HG03575 (cell line): ENCODE measurements around the gene HNRNPAB.

Source experiments
- ATAC-seq: cut with Tn5 transposase; IDR thresholded peaks from one replicate; pipeline ENCODE4 v1.9.1; 2021; ENCODE audit not compliant: unreplicated experiment, insufficient number of reproducible peaks, low FRiP score; ENCODE audit errors: extremely low read depth

Gene HNRNPAB

GRCh38 chr5:178209334-178210072 lies 5.2 kb downstream of the HNRNPAB start:
- no peak for ATAC-seq

- no peak for ATAC-seq
Measured at GRCh38 chr5:178210073-178210535, 5.8 kb downstream of the HNRNPAB start.

GRCh38 chr5:178210686-178211085 lies 6.4 kb downstream of the HNRNPAB start:
- ATAC-seq = no peak

DNA sequence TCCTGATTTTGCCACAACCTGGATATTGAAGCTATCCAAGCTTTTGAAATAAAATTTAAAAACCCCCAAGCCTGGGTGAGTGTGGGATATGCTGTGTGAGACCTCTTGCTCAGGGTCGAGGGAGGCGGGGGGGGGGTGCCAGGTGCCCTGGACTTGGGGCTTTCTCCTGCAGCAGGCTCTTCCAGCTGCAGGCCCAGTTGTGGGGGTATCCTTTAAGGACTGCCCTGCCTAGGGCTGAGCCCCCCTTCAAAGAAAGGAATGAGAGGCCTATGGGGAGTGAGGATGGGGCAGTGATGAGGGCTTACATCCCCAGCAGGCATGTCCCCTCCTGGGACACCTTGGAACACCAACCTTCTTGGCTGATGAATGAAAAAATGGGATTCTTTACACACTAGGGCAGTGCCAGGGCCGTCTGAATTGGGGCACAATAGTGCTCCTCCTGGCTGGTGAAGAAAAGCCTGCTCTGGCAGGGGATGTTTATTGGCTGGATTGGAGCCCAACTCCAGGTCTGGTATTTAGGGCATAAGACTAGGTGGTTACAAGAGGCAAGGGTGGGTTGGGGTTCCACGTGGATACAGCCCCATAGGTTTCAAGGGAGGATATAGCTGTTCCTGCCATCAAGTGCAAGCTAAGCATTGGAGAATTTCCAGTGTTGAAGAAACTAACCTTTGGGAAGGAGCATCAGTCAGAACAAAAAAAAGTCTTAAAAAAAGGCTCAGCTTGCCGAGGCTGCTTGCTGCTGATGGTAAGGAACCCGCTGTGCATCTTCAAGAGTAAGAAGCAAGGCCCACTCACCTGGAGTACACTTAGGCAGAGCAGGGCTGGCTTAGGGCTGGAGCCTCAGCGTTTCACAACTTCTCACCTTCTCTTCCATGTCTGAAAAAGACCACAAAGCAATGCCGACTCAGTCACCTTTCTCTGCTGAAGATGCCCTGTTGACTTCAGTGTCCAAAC lies 7.0 kb downstream of the HNRNPAB start:
- no peak for ATAC-seq

- no peak for ATAC-seq
Measured at GRCh38 chr5:178212241-178213002, 8.1 kb downstream of the HNRNPAB start.

DNA sequence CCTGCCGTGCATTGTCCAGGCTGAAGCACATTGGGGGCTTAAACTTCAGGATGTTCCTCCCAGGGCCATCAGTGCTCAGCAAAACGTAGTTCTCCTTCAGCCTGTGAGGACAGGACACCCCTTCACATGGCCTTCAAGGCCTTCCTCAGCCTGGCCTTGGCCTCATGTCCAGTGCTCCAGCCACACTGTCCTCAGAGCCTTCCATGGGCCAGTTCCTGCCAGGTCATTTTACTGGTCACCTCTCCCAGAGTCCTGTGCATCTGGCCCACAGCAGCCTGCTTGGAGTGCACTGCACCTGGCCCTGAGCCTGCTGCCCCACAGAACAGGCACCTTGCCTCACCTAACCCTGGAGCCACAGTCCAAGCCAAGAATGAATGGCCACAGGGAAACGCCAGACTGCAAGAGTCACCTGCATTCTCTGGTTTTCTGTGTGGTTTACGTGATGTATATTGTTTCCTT lies 8.7 kb downstream of the HNRNPAB start:
- ATAC-seq = no peak

- ATAC-seq = no peak
Measured at GRCh38 chr5:178213748-178214151, 9.4 kb downstream of the HNRNPAB start.

DNA sequence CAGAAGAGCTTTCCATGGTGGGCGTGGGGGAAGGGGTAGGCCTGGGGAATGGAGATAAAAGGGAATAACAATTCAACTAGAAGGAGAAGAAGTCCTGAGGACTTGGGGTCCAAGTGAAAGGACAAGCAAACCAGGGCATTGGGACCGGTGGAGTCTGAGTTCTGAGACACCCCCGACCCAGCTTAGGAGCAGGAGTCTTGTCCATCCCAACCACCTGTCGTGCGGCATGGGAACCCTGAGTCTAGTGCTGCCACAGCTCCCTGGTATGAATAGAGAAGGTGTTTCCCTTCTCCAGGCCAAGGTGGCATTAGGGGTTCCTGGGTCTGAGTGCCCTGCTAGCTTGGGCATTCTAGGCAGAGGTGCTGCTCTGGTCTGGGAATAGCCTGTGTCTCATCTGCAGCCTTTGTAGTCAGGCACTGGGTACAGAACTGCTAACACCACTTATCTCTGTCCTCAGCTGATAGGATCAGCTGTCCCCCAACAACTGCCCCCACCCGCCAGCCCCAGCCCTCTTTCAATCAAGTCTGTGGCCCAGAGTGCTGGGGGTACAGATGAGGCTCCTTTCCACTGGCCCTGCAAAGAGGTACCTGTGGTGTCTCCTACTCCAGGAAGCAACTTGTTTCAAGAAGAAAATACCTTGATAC lies 9.9 kb downstream of the HNRNPAB start:
- no peak for ATAC-seq

DNA sequence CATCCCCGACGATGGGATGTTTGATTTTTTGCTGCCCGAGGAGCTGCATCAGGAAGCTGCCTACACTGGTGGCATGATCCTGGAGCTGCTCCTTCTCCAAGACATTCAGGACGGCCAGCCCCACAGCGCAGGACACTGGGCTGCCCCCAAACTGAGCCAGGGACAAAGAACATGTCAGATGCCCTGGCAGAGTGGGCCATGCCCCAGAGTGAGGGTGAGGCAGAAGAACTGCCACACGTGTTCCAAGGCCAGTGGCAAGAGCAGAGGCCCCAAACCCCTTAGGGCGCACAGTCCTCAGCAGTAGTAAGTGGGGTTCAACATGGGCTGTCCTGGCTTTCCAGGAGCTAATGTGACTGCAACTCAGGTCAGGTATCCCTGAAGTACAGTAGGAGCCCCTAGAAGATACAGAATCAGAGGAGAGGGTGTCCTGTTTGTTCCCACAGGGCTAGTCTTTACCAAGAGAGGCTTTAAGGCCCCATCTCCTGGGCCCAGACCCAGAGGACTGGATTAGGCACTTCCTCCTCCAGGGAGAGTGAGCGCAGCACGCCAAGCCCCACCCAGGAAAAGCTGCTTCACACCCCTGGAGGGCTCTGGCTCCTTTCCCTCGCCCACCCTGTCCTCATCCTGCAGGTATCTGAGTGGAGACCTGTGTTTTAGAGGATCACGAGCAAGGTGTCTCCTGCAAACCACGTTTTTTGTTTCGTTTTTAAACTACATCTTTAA lies 11.1 kb downstream of the HNRNPAB start:
- no peak for ATAC-seq

DNA sequence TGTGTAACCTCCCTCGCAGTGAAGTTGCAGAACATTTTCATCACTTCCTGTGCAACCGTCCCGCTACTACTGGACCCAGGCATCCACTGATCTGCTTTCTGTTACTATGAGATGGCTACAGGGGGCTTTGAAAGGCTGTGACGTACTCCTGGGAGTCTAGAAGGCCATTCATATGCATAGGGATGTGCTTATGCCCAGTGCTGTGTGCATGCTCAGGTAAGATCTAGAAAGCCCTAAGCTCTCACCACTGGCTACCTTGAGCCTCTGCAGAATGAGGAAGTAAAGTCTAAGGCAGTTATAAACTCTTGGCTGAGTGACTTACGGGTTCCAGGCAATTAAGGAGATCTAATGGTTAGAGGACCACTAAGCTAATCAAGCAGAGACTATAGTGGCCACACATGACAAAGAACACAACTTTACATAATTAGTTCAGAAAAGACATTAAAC lies 11.8 kb downstream of the HNRNPAB start:
- no peak for ATAC-seq

- ATAC-seq = no peak
Measured at GRCh38 chr5:178216779-178217178, 12.4 kb downstream of the HNRNPAB start.

- no peak for ATAC-seq
Measured at GRCh38 chr5:178218237-178218776, 14.0 kb downstream of the HNRNPAB start.

- ATAC-seq = no peak
Measured at GRCh38 chr5:178218827-178219226, 14.5 kb downstream of the HNRNPAB start.

GRCh38 chr5:178221282-178221681 lies 16.9 kb downstream of the HNRNPAB start:
- ATAC-seq = no peak

DNA sequence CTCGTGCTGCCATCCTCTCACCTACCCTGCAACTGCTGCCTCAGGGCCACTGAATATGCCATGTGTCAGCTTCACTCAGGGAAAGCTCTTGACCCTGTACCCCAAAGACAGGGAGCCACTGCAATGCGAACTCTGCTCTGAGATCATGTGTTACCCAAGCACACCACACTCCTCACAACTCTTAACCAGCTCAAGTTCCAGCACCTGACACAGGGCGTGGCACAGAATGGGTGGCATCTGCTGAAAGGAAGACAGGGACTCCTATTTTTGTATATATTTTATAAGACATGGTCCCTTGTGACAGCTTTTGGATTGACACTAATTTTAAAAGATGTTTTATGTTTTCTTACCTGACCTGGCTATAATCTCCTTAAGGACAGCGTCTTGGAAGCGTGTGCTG lies 17.5 kb downstream of the HNRNPAB start:
- ATAC-seq = no peak

DNA sequence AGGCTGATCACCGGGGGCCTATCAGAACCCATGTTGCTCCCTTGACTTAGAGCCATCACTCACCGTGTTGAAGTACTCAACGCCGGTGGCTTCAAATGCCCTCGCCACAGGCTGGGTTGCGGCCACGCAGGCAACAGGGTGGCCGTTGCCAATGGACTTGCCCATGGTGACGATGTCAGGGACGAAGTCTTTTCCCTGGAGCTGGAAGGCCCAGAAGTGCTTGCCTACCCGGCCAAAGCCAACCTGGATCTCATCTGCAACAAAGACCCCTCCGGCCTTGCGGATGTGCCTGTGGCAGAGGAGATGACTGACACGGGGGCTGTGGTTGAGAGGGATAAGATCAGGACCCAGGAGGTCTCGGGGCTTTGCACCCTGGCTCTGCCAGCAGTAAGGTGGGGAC lies 18.0 kb downstream of the HNRNPAB start:
- no peak for ATAC-seq

DNA sequence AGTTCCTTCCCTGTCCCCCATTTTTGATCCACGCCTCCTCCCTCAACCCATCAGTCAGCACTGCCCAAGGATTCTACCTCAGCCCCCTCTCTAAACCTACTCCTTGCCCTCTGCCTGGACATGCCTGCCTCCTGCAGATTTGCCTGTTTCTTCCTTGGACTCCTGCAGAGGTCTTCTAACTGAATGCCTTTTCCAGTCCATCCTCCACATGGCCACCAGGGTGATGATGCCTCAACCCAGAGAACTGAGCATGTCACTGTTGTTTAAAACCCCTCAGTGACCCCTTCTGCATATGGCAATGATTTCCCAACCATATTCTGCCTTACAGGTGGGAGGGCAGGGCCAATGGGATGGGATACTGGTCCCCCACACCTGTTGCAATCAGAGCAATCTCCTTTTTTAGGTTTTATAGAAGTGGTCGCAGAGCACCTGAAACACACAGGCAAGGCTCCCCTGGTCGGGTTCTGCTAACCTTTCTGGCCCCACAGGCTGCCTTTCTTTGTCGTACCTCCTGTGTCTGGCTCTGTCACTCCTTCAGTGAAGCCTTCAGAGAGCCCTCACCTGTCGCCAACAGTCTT lies 19.0 kb downstream of the HNRNPAB start:
- no peak for ATAC-seq
